ENCODE measurements around the gene KLF16.

Gene KLF16

DNA sequence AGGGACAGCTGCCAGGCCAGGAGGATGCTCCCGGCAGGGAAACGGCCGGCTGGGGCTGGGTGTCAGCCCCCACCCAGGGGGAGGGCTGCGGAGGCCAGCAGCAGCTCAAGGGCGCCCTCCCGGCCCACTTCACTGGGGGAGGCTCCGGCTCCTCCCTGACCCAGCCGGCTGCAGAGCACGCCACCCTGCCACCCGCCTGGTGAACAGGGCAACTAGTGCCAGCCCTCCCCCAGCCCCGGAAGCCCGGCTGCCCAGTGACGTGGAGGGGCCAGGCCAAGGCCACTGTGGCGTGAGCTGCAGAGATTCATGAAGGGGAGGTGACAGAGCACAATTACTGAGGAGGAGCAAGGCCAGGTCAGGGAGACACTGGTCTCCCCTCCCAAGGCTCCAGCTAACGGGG lies 29.8 kb downstream of the KLF16 start:
- TF ChIP-seq, protein P1, sequence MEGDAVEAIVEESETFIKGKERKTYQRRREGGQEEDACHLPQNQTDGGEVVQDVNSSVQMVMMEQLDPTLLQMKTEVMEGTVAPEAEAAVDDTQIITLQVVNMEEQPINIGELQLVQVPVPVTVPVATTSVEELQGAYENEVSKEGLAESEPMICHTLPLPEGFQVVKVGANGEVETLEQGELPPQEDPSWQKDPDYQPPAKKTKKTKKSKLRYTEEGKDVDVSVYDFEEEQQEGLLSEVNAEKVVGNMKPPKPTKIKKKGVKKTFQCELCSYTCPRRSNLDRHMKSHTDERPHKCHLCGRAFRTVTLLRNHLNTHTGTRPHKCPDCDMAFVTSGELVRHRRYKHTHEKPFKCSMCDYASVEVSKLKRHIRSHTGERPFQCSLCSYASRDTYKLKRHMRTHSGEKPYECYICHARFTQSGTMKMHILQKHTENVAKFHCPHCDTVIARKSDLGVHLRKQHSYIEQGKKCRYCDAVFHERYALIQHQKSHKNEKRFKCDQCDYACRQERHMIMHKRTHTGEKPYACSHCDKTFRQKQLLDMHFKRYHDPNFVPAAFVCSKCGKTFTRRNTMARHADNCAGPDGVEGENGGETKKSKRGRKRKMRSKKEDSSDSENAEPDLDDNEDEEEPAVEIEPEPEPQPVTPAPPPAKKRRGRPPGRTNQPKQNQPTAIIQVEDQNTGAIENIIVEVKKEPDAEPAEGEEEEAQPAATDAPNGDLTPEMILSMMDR (IDR thresholded peaks at IDR 0.05; ENCODE audit: low read depth, low read length) = no peak
- no peak for DNase-seq (ENCODE audit: extremely low read depth, low read depth)

DNA sequence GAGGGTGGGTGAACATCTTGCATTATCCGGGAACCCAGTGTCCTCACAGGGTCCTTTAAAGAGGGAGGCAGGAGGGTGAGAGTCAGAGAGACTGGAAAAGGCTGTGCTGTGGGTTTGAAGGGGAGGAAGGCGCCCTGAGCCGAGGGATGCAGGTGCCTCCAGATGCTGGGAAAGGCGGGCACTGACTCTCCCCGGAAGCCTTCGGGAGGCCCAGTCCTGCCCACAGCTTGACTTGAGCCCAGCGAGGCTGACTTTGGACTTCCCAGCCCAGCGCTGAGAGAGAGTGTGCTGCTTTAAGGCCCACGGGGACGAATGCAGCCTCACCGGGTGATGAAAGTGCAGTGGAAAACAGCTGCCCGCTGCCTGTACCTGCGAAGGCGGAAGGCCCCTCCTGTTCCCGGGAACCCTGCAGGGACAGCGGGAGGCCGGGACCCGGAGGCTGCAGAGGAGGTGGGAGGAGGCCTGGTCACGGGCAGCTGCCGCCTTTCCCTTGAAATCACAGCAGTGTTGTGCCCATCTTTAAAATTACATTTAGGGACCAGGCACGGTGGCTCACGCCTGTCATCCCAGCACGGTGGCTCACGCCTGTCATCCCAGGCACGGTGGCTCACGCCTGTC lies 31.2 kb downstream of the KLF16 start:
- TF ChIP-seq, protein P1 (IDR thresholded peaks at IDR 0.05; ENCODE audit: low read depth, low read length) = no peak
- no peak for DNase-seq (ENCODE audit: extremely low read depth, low read depth)

DNA sequence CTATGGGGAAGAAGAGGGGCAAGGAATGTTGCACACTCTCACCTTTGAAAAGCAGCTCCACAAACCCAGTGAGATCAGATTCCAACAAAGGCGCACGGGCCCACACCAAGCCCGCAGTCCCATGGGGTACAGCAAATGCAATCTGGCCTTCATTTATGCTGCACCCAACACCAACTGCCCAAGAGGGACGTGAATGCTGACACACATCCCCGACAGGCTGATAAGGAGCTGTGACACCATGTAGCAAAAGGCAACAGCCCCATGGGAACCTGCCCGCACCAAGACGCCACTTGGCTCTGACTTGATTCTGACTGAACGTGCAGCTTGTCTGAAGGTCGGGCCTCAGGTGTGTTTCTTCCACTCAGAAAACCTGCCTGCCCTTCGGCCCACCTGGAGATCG lies 32.4 kb downstream of the KLF16 start:
- TF ChIP-seq, protein P1 (IDR thresholded peaks at IDR 0.05; ENCODE audit: low read depth, low read length) = no peak
- DNase-seq (ENCODE audit: extremely low read depth, low read depth) = no peak

DNA sequence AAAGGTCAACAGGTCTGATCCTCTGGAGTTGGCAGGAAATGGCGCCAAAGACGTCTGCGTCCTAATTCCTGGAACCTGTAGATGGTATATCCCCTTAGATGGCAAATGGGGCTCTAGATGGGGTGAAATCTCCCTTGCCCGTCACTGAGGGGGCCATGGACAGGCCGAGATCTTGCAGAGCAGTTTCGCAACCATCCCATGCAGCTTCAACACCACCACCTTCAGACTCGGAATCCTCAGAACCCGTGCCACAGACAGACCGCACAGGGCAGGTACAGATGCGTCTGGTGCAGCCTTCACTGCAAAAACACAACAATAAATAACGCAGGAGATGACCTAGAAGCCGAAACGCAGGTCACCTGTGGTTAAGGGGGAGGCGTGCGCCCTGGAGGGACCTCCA lies 32.8 kb downstream of the KLF16 start:
- TF ChIP-seq, protein P1 (IDR thresholded peaks at IDR 0.05; ENCODE audit: low read depth, low read length) = no peak
- no peak for DNase-seq (ENCODE audit: extremely low read depth, low read depth)

GRCh38 chr19:1829958-1830357 lies 33.4 kb downstream of the KLF16 start:
- no peak for DNase-seq (ENCODE audit: extremely low read depth, low read depth)
- TF ChIP-seq, protein P1 (IDR thresholded peaks at IDR 0.05; ENCODE audit: low read depth, low read length) = no peak

DNA sequence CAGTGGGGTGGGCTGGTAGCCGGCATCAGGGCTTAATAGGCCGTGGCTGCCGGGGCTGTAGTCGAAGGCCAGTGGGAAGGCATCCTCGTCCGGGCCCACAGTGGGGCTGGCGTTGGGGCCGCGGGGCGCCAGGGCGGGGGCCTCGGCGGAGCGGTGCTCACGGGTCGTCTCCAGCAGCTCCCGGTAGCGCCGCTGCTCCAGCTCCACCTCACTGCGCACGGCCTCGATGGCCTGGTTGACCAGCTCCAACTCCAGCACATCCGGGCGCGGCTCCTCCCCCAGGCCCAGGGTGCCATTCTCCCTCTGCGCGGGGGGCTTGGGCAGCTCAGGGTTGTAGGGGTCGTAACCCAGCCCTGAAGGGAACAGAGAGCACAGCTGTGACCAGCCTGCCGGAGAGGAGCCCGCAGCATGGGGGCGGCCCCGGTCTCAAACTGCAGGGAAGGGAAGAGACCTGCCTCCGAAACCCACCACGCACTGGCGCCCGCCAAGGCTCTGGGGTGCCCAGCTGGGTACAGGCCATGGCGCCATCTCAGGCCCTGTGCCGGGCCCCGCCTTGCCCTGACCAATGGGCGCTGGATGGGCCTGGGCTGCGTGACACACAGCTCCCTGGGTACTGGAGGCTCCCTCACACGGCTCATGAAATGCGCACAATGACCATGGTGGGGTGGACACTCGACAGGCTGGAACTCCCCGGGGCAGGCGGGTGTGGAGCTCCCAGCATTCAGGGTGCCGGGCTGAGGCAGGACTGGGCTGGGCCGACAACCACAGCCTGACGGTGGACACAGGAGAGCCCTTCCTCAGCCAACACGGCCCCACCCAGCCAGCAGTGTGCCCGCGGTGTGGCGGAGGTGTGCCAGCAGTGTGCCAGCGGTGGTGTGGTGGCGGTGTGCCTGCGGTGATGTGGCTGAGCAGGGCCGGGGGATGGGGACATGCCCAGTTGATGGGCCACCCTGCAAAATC lies 34.8 kb downstream of the KLF16 start:
- TF ChIP-seq, protein P1 (IDR thresholded peaks at IDR 0.05; ENCODE audit: low read depth, low read length) = no peak
- DNase-seq (ENCODE audit: extremely low read depth, low read depth) = no peak
